Chondrocyte (in vitro differentiated cells): Measurements from ENCODE around the gene SELENOO. TPM values are rescaled to one million over a fixed set of nuclear protein-coding genes. Genes with fewer than 3 reads are reported as not detected.

ENCODE experiments used
- DNase-seq: peaks from one replicate; pipeline ENCODE4 v3.0.0; 2021; ENCODE audit warnings: mixed read lengths, low spot score
- H3K27ac Mint-ChIP-seq: one replicate; pipeline ENCODE4 v1.8.0; 2021; ENCODE audit warnings: mild to moderate bottlenecking, moderate library complexity, mixed read lengths; ENCODE audit not compliant: unreplicated experiment
- H3K27me3 Mint-ChIP-seq: 2 replicates; pipeline ENCODE4 v1.8.0; 2021; ENCODE audit warnings: low read depth, mixed read lengths
- H3K36me3 Mint-ChIP-seq: 2 replicates; pipeline ENCODE4 v1.8.0; 2021; ENCODE audit warnings: low read depth, mixed read lengths
- H3K4me1 Mint-ChIP-seq: 2 replicates; pipeline ENCODE4 v1.8.0; 2021; ENCODE audit warnings: low read depth, mild to moderate bottlenecking, mixed read lengths
- H3K4me3 Mint-ChIP-seq: one replicate; pipeline ENCODE4 v1.8.0; 2021; ENCODE audit warnings: mild to moderate bottlenecking, moderate library complexity, mixed read lengths; ENCODE audit not compliant: unreplicated experiment
- H3K9me3 Mint-ChIP-seq: 2 replicates; pipeline ENCODE4 v1.8.0; 2021; ENCODE audit warnings: low read depth, mixed read lengths
- total RNA-seq: library from RNA; stranded (reverse); gene quantifications from 3 replicates; pipeline ENCODE4 v1.2.1, GENCODE V29; 2021
- TF ChIP-seq, protein P1 (sequence below): fragments of 200-600 bp; sonication (generic); IDR thresholded peaks from 2 replicates; pipeline ENCODE4 v1.5.0; 2021; ENCODE audit warnings: antibody characterized with exemption, mild to moderate bottlenecking, moderate library complexity

The SELENOO gene
- total RNA-seq, 1 donor from 2014 or later, result 17.1 TPM

DNA sequence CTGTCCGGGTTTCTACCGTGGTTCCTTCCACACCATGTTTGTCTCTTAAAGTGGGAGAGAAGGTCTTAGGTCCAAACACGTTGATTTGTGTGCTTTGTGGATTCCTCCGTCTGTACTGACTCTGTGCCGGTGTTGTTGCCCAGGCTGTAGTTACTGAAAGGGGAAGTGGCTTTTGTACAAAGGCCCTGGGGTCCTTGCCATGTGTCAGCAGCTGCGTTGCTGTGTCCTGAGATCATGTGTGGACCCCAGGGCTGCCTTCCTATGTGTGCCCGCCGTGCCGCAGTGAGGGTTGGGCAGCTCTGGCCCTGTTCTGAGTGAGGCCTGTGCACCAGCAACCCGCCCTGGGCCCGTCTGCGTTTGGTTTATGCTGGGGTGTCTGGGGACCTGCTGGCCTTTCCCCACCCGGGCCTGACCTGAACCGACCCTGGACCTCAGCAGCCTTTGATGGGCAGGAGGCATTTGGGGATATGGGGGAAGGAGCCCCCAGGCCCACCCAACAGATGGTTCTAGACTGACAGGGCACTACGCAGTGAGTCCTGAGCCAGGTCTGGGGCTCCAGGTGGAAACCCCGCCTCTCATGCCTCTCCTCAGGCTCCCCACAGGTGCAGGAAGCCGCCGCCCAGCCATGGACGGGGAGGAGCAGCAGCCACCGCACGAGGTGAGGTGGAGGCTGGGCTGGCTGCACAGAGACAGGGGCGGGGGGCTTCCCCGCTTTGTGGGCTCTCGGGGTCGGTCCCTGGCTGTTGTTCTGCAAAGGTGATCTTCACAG is 8.2 kb upstream of the SELENOO start:
- Mint-ChIP-seq H3K36me3 (no peaks in the 10 kb centered on the region), H3K4me1 (peaks cover 13% of the 10 kb centered on the region), H3K27ac (no peak overlapping the region), H3K27me3 (no peaks in the 10 kb centered on the region), H3K4me3 (no peak overlapping the region), H3K9me3 (no peaks in the 10 kb centered on the region)
- TF ChIP-seq, protein P1, sequence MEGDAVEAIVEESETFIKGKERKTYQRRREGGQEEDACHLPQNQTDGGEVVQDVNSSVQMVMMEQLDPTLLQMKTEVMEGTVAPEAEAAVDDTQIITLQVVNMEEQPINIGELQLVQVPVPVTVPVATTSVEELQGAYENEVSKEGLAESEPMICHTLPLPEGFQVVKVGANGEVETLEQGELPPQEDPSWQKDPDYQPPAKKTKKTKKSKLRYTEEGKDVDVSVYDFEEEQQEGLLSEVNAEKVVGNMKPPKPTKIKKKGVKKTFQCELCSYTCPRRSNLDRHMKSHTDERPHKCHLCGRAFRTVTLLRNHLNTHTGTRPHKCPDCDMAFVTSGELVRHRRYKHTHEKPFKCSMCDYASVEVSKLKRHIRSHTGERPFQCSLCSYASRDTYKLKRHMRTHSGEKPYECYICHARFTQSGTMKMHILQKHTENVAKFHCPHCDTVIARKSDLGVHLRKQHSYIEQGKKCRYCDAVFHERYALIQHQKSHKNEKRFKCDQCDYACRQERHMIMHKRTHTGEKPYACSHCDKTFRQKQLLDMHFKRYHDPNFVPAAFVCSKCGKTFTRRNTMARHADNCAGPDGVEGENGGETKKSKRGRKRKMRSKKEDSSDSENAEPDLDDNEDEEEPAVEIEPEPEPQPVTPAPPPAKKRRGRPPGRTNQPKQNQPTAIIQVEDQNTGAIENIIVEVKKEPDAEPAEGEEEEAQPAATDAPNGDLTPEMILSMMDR, result no peak
- no peak for DNase-seq

DNA sequence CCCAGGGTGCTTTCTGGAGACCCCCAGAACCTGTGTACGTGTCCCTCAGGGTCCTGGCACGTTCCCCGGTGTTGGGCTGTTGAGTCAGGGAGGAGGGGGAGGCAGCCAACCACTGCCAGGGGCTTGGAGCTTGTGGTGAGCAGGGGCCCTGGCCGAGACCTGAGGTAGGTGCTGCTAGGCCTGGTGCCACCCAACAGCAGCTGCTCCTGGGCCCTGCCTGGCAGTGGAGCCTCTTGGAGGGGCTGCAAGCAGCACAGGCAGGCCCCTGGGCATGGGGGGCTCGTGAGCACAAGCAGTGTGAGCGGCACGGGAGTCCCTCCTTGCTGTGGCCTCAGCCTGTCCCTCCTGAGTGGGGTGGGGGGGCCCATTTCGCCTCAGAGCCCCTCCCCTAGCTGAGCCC is 7.2 kb upstream of the SELENOO start:
- H3K36me3 Mint-ChIP-seq, result no peaks in the 10 kb centered on the region
- TF ChIP-seq, protein P1, result no peak
- H3K4me1 Mint-ChIP-seq, result peaks cover 13% of the 10 kb centered on the region
- no peaks in the 10 kb centered on the region for H3K9me3 Mint-ChIP-seq
- no peaks in the 10 kb centered on the region for H3K27me3 Mint-ChIP-seq
- H3K27ac Mint-ChIP-seq, result no peak overlapping the region
- DNase-seq, result no peak
- H3K4me3 Mint-ChIP-seq, result no peak overlapping the region

DNA sequence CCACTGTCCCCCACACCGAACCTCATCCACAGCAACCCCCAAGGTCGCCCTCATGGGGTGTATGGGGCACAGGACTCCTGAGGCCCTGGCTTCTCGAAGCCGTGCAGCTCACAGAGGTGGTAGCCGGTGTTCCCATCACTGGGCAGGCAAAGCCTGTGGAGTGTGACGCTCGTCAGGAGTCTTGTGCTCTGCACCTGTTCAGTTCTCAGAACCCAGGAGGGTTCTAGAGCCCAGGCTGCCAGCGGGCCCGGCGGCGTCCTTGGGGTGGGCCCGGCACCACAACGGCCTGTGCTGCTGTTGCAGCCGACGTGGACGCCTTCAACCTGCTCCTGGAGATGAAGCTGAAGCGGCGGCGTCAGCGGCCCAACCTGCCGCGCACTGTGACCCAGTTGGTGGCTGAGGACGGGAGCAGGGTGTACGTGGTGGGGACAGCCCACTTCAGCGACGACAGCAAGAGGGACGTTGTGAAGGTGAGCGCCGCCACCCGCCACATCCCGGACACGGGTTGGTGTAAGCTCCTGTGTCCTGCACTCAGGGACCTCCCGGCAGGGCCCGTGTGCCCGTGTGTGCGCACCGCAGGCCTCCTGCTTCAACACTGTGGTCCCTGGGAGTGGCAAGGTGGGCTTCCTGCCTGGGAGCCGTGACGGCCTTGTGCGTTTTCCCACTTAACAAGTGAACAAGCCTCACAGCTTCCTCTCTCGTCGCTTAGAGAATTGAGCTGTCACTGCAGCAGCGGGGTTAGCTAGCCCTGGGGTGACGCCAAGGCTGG is 6.6 kb upstream of the SELENOO start:
- no peaks in the 10 kb centered on the region for H3K27me3 Mint-ChIP-seq
- DNase-seq, result no peak
- TF ChIP-seq, protein P1, result no peak
- no peak overlapping the region for H3K27ac Mint-ChIP-seq
- H3K4me1 Mint-ChIP-seq, result peaks cover 13% of the 10 kb centered on the region
- H3K4me3 Mint-ChIP-seq, result no peak overlapping the region
- H3K36me3 Mint-ChIP-seq, result no peaks in the 10 kb centered on the region
- no peaks in the 10 kb centered on the region for H3K9me3 Mint-ChIP-seq

DNA sequence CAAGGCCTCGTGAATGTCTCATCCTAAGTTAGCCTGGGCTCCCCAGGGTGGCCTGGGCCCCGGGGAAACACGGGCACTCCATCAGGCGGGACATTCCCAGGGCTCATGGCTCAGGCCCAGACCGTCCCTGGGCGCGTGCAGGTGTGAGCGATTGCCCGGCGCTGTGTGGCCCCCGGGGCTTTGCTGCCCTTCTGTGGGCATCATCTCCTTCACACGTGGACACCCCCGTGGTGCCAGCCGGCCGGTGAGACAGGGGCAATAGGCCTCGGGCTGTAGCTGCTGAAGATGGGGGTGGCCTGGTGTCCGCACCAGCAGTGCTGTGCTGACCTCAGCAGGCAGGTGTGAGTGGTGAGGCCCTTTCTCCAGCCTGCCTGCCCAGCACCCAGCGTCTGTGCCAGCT is 4.6 kb upstream of the SELENOO start:
- DNase-seq, result no peak
- TF ChIP-seq, protein P1, result no peak
- Mint-ChIP-seq H3K27ac (no peak overlapping the region), H3K4me1 (peaks cover 11% of the 10 kb centered on the region), H3K36me3 (no peaks in the 10 kb centered on the region), H3K9me3 (no peaks in the 10 kb centered on the region), H3K27me3 (no peaks in the 10 kb centered on the region), H3K4me3 (no peak overlapping the region)

DNA sequence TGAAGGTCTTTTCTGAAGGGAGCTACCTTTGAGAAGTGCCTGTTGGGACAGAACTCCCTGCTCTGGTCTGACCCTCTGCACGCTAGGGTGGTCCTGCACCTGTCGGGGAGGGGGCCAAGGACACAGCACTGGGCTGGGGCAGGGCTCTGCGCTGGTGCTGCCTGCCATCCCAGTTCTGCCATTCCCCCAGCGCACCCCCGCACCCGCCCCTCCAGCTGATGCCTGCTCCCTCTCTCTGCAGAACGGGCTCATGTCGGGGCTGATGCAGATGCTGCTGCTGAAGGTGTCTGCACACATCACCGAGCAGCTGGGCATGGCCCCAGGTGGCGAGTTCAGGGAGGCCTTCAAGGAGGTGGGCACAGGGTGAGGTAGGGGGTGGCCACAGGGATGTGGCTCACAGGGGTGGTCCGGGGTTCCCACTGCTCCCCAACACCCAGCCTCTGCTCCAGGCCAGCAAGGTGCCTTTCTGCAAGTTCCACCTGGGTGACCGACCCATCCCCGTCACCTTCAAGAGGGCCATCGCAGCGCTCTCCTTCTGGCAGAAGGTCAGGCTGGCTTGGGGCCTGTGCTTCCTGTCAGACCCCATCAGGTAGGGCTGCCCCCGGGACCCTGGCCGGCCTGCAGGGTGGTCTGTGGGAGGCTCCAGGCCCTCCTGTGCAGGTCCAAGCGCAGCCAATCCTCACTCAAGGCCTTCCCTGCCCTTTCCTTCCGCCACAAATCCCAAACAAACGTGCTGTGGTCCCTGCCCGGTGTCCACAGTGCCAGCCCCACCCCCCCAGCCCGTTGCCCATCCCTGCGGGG is 3.6 kb upstream of the SELENOO start:
- Mint-ChIP-seq H3K9me3 (no peaks in the 10 kb centered on the region), H3K27me3 (no peaks in the 10 kb centered on the region), H3K4me1 (peaks cover 13% of the 10 kb centered on the region), H3K4me3 (no peak overlapping the region), H3K36me3 (no peaks in the 10 kb centered on the region), H3K27ac (no peak overlapping the region)
- DNase-seq, result no peak
- TF ChIP-seq, protein P1, result no peak
